ENCODE data around the gene TMEM44. TPM values are rescaled to one million over a fixed set of nuclear protein-coding genes. Genes with fewer than 3 reads are reported as not detected.

Gene TMEM44
- total RNA-seq, 1 experiment from 2014 or later = 13.7 TPM

- no peak for TF ChIP-seq SMAD4 (CRISPR knock-in tag; IDR thresholded peaks at IDR 0.05)
- no peak for TF ChIP-seq CTCF (IDR thresholded peaks at IDR 0.05)
- TF ChIP-seq MLX (CRISPR knock-in tag; IDR thresholded peaks at IDR 0.05) = no peak
- TF ChIP-seq NR3C1 (CRISPR knock-in tag; conservative IDR thresholded peaks at IDR 0.05; ENCODE audit: low read depth) = no peak
- no peak for TF ChIP-seq CREB1 (CRISPR knock-in tag; IDR thresholded peaks at IDR 0.05)
- TF ChIP-seq TEAD4 (CRISPR knock-in tag; IDR thresholded peaks at IDR 0.05) = no peak
- no peak for TF ChIP-seq ERG (CRISPR knock-in tag; IDR thresholded peaks at IDR 0.05)
Measured at GRCh38 chr3:194559530-194559929, 73.7 kb downstream of the TMEM44 start (continued).

- POLR2A ChIA-PET = no interaction called here
- no peak; the same call in 1 of the 2 replicates for ATAC-seq
Measured at GRCh38 chr3:194556086-194557056, 76.8 kb downstream of the TMEM44 start.

GRCh38 chr3:194555175-194556062 is 77.8 kb downstream of the TMEM44 start:
- Mint-ChIP-seq H3K4me1 (peaks cover 20% of the 10 kb centered on the region), H3K36me3 (no peaks in the 10 kb centered on the region), H3K27me3 (ENCODE audit: low read depth) (no peaks in the 10 kb centered on the region), H3K9me3 (no peaks in the 10 kb centered on the region), H3K4me3 (no peak overlapping the region), H3K27ac (no peak overlapping the region)
- ChIA-PET CTCF (interaction anchor here (0.6 to 1.4 kb wide), 5 partner anchors 18 to 210 kb away, joined by 3 to 5 read pairs (median 3); no protein-coding TSS in a partner anchor), POLR2A (no interaction called here)
- DNase-seq (ENCODE audit: low spot score) (no peak), ATAC-seq (no peak)
- TF ChIP-seq CDX4 (CRISPR knock-in tag; IDR thresholded peaks at IDR 0.05; ENCODE audit: borderline replicate concordance) (no peak), MXD4 (CRISPR knock-in tag; IDR thresholded peaks at IDR 0.05; ENCODE audit: borderline replicate concordance) (no peak), TCF7 (CRISPR knock-in tag; IDR thresholded peaks at IDR 0.05; ENCODE audit: low read depth) (no peak), TEAD4 (CRISPR knock-in tag; IDR thresholded peaks at IDR 0.05) (no peak), GABPB1 (CRISPR knock-in tag; IDR thresholded peaks at IDR 0.05) (peak; percentile 50; the same call in 1 of the 2 replicates), ZNF512 (CRISPR knock-in tag; IDR thresholded peaks at IDR 0.05; ENCODE audit: borderline replicate concordance) (no peak)

More at GRCh38 chr3:194556086-194557056, 76.8 kb downstream of the TMEM44 start:
- CTCF ChIA-PET = interaction anchor here (0.7 to 1.4 kb wide), 3 partner anchors 18 to 84 kb away, joined by 3 to 5 read pairs (median 5); no protein-coding TSS in a partner anchor
- TF ChIP-seq NFE2L1 (CRISPR knock-in tag; IDR thresholded peaks at IDR 0.05) (0 out of 2 replicates have a peak, but pooled peaks have one; percentile 57), ZBTB43 (CRISPR knock-in tag; IDR thresholded peaks at IDR 0.05) (no peak)
- Mint-ChIP-seq H3K9me3 (no peaks in the 10 kb centered on the region), H3K36me3 (no peaks in the 10 kb centered on the region), H3K27ac (peak overlapping the region; percentile 5; the same call in 1 of the 2 replicates), H3K27me3 (ENCODE audit: low read depth) (no peaks in the 10 kb centered on the region), H3K4me1 (peaks cover 20% of the 10 kb centered on the region), H3K4me3 (no peak overlapping the region)
- DNase-seq (ENCODE audit: low spot score) = no peak

All from WTC11 (cell line).